Kidney tubule cell (primary cell): ENCODE measurements around the gene KCNQ1OT1.

Experiments
- DNase-seq: peaks from one replicate; pipeline ENCODE4 v3.0.0-alpha.2; 2018; ENCODE audit warnings: low spot score

KCNQ1OT1 gene

DNA sequence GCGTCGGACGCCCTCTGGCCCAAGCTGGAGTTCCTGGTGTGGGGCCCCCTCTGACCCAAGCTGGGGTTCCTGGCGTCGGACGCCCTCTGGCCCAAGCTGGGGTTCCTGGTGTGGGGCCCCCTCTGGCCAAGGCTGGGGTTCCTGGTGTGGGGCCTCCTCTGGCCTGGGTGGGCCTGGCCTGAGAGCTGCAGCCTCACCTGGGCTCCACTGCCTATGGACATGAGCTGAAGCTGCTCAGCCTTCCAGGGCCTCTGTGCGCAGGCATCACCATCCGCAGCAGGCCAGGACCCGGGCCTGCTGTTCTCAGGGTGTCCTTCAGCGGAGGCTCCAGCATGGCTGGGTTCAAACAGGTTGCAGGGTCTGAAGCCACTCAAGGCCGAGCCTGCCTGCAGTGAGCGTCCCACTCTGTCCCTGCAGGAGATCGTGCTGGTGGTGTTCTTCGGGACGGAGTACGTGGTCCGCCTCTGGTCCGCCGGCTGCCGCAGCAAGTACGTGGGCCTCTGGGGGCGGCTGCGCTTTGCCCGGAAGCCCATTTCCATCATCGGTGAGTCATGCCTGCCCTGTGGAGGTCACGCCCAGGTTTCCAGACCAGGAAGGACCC is 129.5 kb downstream of the KCNQ1OT1 start:
- no peak for DNase-seq

DNA sequence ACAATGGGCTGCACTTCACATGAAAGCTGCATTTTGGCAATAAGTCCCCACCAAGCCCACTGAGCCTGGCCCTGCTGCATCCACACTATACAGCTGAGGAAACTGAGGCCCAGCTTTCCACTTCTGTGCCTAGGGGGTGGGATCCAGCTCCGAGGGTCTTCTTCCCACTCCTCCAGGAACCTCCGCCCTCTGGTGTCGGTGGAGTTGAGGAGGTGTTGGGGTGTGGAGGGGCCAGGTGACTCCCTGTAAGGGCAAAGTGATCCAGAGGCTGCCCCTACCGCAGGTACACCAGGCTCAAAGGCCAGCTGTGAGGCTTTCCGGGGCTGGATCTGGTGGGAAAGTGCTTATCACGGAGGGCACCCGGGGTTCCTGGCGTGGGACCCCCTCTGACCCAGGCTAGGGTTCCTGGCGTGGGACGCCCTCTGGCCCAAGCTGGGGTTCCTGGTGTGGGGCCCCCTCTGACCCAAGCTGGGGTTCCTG is 130.0 kb downstream of the KCNQ1OT1 start:
- DNase-seq = no peak

DNA sequence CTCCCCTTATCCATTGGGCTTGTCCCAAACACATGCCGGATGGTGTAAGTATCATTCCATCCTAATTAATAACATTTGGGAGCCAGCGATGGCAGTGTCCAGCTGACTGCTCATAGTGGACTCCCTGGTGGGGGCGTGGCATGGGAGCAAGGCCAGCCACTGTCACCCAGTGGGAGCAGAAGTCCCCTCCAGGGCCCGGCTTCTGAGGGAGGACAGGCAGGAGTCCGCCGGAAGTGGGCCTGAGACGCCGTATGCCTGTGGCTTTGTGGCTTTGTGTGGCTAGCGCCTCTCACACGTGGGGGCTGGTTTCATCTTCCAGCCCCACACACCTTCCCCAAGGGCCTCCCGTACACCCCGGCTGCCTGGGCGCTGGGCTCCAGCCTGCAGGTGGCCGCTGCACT is 130.5 kb downstream of the KCNQ1OT1 start:
- no peak for DNase-seq

DNA sequence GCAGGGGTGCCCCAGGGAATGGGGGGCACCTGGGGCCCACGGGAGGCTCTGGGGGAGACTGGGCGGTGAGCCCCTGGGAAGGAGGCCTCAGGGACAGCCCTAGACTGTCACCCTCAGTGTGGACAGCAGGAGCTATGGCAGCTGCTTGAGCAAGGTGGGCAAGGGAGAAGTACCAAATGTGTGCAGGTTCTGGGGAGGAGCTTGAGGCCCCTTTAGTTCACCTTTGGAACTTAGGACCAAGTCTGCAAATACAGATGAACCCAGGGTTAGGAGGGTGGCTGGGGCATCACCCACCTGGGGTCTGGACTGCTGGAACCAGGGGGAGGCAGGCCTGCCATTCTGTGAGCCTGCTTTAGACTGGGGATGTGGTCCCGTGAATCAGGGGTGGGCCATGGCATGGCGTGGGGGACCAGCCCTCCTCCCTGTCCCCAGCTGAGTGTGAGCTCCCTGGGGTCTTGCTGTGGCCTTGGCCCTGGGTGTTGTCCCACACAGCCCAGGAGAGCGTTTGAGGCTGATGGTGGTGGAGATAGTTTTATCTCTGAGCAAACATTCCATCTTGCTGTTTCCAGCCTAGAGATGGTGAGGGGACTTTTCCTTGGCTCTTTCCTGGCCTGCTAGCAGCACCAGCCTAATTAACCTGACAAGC is 132.6 kb downstream of the KCNQ1OT1 start:
- no peak for DNase-seq

DNA sequence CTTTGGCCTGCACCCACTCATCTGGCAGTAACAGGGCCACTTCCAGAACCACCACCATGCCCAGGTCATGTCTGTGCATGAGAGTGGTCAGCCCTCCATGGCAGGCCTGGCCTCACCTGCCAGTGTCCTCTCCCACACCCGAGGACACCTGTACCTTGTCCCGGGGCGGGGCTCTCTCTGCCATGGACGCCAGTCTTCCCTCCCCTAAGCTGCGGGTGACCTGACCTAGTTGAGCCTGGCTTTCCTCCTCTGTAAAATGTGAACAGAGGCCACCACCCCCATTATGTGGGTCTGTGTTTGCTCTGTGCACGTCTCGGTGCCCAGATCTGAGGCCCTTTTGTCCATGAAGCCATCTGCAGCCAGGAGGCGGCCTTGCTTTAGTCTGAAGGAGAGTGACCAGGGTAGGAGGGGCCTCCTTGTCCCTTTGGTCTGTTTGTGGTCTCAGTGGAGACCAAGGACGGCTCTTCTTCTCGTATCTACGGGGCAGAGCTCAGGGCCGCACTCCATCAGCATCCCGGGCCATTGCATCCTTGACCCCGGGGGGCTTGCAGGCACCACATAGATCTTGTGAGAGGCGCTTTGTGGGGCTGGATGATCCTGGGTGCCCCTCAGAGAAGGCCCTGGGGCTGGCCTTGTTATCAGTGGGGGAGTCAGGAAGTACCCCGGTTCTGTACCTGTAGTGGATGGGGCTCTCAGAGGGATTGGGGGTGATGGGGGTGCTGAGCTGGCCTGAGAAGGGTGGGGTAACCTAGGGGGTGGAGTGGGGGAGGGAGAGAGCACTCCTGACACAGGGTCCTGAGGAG is 133.4 kb downstream of the KCNQ1OT1 start:
- DNase-seq = no peak

DNA sequence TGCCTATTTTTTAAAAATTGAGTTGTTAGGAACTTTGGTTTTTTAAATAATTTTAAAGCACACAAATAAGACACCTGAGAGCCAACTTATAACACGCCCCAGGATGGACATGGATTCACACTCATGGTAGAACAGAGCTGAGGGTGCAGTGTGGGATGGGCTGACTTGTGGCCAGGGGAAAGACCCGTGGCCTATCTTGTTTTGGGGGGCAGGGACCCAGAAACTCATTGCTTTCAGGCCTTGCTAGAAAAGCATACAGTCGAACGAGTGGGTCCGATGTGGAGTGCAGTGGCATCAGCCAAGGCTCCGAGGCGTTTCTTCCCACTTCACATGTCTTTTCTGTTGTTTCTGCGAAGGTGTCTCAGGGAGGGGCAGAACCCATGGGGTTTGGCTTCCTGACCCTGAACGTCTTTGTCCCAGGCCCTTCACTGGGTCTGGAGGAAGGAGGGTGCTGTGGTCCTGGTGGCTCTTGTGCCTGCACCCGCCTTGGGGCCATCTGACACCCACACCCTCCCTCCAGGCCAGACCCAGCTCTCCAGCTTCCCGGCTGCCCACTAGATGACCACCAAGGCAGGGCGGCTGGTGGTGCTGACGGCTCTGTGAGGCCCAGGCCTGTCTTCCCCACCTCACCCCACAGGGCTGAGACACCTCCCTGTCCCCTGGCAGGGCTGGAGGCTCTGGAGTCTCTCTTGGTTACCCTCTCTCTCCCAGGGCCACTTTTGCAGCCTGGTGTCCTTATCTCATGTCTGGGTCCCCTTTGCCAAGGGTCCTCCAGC is 134.2 kb downstream of the KCNQ1OT1 start:
- DNase-seq = no peak

DNA sequence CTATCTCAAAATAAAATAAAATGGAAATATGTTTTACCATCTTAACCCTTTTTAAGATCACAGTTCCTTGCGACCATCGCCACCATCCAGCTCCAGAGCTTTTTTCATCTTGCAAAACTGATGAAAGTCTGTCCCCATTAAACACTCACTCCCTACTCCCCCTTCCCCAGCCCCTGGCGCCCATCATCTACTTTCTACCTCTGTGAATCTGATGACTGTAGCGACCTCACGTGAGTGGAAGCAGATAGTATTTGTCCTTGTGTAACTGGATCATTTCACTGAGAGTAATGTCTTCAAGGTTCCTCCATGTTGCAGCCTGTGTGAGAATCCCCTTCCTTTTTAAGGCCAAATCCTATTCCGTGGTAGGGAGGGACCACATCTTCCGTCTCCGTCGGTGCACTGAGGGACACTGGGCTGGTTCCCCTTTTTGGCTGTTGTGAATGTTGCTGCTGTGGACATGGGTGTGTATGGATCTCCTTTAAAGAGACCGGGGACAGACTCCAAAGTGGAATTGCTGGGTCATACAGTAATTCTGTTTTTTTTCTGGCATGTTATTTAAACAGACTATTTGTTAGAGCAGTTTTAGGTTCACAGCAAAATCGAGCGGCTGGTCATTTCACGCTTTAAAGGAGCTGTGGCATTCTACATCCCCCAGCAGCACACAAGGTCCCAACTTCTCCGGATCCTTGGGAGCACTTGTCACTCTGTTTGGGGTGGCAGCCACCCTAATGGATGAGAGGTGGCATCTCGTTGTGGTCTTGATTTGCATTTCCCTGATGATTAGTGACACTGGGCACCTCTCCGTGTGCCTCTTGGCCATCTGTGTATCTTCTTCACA is 135.0 kb downstream of the KCNQ1OT1 start:
- DNase-seq = no peak

DNA sequence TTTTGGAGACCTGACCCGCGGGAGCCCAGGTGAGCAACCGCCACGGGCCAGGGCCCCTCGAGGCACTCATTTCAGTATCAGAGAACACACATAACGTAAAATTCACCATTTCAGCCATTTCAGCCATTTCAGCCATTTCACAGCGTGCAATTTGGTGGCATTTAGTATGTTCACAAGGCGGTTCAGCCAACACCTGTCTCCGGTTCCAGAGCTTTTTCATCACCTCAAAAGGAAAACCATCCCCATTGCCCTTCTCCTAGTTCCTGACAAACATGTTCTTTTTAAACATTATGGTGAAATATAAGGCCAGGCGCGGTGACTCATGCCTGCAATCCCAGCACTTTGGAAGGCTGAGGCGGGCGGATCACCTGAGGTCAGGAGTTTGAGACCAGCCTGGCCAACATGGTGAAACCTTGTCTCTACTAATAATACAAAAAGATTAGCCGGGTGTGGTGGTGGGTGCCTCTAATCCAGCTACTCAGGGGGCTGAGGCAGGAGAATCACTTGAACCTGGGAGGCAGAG is 135.7 kb downstream of the KCNQ1OT1 start:
- no peak for DNase-seq

DNA sequence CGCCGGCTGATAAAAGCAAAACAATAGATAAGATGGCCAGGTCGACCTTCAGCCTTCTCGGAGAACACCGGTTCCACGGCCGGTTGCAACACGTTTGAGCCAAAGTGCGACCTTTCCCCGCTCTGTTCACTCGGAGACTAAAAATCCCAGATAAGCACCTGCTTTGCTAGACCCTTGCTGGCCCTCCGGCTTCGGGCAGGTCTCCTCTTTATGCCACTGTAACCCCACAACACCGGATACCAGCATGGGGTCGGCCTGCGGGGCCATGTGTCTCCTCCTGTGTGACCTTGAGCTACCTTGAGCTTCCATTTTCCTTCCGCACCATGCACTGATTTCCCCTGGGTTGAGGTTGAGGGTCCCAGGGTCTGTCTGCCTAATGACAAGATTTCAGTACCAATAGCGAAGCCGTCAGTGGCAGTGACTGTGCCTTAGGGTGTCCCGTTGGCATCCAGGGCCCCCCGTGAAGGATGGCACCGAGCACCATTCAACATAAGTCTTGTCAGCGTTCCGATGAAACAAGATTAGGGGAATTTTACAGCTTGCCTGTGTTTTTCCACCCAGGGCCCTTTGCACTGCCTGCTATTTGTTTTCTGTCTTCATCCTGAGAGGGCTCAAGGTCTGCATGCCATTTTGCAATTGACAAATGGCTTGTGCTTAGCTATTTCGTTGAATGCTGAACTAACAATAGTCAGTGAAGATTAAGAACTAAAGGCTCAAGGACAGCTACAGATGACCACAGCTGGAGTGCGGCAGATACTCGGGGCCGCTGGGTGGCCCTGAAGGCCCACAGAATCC is 136.4 kb downstream of the KCNQ1OT1 start:
- DNase-seq = no peak

DNA sequence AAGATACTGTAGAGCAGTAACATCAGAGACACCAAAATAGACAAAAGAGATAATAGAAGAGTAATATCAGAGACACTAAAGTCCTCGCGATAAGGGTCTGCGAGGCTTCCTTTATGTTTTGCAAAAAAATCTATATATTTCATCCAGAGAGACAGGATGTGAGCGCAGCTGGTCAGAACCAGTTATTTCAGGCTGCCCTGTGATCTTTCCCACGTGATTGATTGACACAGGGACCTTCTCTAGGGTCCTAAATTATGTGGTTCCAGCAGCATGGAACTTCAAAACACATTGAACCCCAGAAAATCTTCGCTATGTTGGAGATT is 136.9 kb downstream of the KCNQ1OT1 start:
- no peak for DNase-seq

DNA sequence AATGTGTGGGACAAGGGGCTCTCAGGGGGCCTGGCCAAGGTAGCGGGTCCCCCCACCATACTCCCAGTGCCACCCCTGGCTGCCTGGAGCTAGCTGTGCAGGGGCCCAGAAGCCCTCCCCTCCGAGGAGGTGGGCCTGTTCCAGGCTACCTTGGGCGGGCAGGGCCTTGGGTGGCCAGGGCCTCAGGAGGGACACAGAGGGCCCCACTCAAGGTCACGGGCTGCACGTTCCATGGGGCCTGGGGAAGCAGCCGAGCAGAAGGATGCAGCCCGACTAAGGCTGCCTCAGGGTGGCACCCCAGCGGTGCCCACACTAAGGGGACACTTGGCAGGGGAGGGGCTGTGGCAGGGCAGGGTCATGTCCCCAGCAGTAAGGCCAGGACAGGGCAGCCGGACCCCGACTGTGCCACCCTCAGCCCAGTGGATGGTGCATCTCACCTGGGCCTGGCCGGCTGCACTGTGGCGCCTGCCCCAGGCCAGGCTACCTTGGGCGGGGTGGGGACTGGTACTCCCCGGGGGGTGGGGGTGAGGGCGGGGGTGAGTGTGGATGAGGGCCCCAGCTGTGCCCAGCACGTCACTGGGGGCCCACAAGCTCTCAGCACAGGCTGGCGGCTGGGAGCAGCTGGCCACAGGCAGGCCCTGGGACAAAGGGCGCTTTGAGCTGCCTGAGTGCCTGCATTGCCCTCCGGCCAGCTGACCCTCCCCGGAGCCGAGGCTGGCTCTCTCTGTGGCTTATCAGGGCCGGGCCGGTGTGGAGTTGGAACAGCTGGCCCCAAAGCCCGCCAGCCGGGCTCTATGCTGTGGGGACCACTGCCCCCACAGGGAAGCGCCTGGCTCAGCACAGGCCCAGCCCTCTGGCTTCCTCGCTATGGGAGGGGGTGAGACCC is 137.9 kb downstream of the KCNQ1OT1 start:
- no peak for DNase-seq

DNA sequence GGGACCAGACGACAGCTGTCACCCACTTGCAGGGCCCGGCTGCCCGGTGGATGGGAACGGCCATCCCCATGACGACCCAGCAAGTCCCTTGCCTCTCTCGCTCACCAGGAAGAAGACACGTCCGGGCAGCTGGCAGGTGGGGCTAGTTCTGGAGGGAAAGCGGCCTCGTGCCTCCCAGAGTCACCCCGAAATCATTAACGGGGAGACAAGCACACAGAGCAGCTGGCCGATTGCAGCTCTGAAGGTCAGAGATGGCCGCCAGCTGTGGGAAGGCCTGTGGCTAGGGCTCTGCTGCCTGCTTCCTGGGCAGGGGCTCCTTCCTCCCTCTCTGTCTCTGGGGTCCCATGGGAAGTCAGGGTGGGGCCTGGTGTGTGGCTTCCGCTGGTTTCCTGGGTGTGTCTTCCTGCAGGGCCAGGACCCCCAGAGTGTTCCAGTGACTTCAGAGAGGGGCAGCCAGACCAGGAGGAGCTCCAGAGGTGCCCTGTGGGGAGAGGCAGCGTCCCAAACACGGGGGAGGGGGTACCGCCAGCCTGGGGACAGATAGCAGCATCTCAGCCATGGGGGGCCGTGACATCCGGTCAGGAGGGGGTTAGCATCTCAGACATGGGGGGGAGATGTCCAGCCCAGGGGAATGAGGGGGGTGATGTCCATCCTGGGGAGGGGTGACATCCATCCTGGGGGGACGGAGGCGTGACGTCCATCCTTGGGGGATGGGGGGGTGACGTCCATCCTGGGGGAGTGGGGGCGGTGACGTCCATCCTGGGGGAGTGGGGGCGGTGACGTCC is 140.1 kb downstream of the KCNQ1OT1 start:
- DNase-seq = no peak

DNA sequence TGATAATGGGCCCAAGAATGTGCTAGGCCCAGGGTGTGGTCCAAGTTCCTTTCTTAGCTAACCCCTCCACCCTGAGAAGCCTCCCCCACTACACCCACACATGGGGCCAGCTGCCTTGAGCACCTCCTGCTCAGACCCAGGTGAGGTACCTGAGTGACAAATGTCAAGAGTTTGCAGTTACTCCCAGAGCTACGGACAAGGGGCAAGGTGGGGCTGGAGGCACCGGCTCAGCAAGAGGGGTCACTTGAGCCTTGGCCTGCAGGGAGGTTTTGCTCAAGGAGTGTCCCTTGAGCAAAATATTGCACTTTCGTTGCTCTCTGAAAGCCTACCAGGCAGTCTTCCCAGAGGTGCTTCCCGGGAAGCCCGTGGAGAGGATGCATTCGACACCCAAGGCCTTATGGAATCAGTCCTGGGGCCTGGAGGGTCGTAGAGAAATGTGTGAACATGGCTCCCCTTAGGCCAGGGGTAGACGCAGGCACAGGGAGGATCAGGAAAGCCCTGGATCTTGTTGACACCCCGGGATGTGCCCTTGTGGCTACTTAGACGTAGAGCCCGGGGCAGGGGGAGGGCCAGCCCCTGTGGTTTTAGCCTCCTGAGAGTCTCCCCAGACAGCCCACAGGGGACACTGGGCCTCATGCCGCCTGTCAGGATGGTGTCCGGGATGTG is 140.8 kb downstream of the KCNQ1OT1 start:
- DNase-seq = no peak

DNA sequence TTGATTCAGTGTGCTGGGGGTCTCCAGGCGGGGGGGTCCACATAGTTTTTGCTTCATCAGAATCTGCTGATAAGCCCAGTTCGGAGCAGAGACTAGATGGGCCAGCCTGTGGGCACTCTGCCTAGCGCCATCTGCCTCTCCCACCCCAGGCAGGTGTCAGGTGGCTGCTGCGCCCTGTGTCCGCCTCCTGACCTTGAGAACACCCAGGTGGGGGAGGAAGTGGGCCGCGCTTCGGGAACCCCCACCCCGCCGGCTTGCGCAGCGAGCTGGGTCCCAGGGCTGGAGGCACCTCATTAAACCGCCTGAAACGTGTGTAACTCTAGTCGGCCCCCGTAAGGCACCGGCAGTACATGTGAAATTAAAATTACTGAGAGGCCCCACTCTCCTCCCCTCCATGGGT is 141.4 kb downstream of the KCNQ1OT1 start:
- DNase-seq = no peak
